Keratinocyte (primary cell): ENCODE data around the gene DPH6.

Experiments used
- EZH2 ChIP-seq: IDR thresholded peaks from one replicate; pipeline ENCODE4 v1.6.1; 2012; ENCODE audit warnings: inconsistent platforms, mild to moderate bottlenecking, low read length, moderate library complexity
- TF ChIP-seq, protein P1 (sequence below), 3 experiments: IDR thresholded peaks in 1 of 3; conservative IDR thresholded peaks in 1 of 3; optimal IDR thresholded peaks in 1 of 3; 2 replicates in 2 of 3; 3 replicates in 1 of 3; pipeline versions ENCODE3 to v1.5.1; 2011; ENCODE audit warnings: low read length in 3 of 3, mild to moderate bottlenecking in 3 of 3, moderate library complexity in 2 of 3, control low read depth in 1 of 3, inconsistent platforms in 1 of 3; ENCODE audit not compliant: insufficient read depth in 2 of 3; ENCODE audit errors: extremely low read depth in 1 of 3

GRCh38 chr15:35448294-35448693 is 97.7 kb downstream of the DPH6 start:
- TF ChIP-seq, protein P1, sequence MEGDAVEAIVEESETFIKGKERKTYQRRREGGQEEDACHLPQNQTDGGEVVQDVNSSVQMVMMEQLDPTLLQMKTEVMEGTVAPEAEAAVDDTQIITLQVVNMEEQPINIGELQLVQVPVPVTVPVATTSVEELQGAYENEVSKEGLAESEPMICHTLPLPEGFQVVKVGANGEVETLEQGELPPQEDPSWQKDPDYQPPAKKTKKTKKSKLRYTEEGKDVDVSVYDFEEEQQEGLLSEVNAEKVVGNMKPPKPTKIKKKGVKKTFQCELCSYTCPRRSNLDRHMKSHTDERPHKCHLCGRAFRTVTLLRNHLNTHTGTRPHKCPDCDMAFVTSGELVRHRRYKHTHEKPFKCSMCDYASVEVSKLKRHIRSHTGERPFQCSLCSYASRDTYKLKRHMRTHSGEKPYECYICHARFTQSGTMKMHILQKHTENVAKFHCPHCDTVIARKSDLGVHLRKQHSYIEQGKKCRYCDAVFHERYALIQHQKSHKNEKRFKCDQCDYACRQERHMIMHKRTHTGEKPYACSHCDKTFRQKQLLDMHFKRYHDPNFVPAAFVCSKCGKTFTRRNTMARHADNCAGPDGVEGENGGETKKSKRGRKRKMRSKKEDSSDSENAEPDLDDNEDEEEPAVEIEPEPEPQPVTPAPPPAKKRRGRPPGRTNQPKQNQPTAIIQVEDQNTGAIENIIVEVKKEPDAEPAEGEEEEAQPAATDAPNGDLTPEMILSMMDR (optimal IDR thresholded peaks at IDR 0.05 in 1 of 3, IDR thresholded peaks at IDR 0.05 in 1 of 3, conservative IDR thresholded peaks at IDR 0.05 in 1 of 3; ENCODE audit: extremely low read depth in 1 of 3, insufficient read depth in 2 of 3, low read length in 3 of 3), result no peak
- TF ChIP-seq EZH2, result no peak
